ENCODE data around the gene OASL.
"Not testable (repeated sequence)": the region's sequence is repeated elsewhere in the genome, so short reads cannot be mapped to it uniquely, and the experiment has no call there.

OASL gene

GRCh38 chr12:121038861-121039668 is at the start of gene OASL:
OASL (minus strand) TSS chr12:121039246; CDS start chr12:121038971, 275 bp downstream.
- no peak for DNase-seq

- no peak for DNase-seq
These were observed 49.1 kb upstream of the OASL start for GRCh38 chr12:121088195-121088585.

GRCh38 chr12:121087467-121088194 is 48.6 kb upstream of the OASL start:
- no peak for DNase-seq

GRCh38 chr12:121086781-121087295 is 47.8 kb upstream of the OASL start:
- no peak for DNase-seq

GRCh38 chr12:121085506-121086353 is 46.7 kb upstream of the OASL start:
- no peak for DNase-seq

GRCh38 chr12:121085069-121085468 is 46.0 kb upstream of the OASL start:
- DNase-seq, result no peak

GRCh38 chr12:121084229-121084628 is 45.2 kb upstream of the OASL start:
- DNase-seq, result no peak

- no peak for DNase-seq
These were observed 41.9 kb upstream of the OASL start for GRCh38 chr12:121080909-121081308.

GRCh38 chr12:121079736-121080272 is 40.8 kb upstream of the OASL start:
- DNase-seq, result no peak

GRCh38 chr12:121077440-121077839 is 38.4 kb upstream of the OASL start:
- DNase-seq, result not testable (repeated sequence)

- not testable (repeated sequence) for DNase-seq
These were observed 36.9 kb upstream of the OASL start for GRCh38 chr12:121075911-121076310.

- DNase-seq, result no peak
These were observed 33.1 kb upstream of the OASL start for GRCh38 chr12:121072147-121072546.

GRCh38 chr12:121069206-121069605 is 30.2 kb upstream of the OASL start:
- DNase-seq, result no peak

GRCh38 chr12:121065345-121065744 is 26.3 kb upstream of the OASL start:
- no peak for DNase-seq

- not testable (repeated sequence) for DNase-seq
These were observed 25.5 kb upstream of the OASL start for GRCh38 chr12:121064586-121064985.

GRCh38 chr12:121064116-121064515 is 25.1 kb upstream of the OASL start:
- no peak for DNase-seq

GRCh38 chr12:121062391-121063045 is 23.5 kb upstream of the OASL start:
- DNase-seq, result no peak

- DNase-seq, result no peak
These were observed 22.8 kb upstream of the OASL start for GRCh38 chr12:121061831-121062230.

GRCh38 chr12:121060149-121061001 is 21.3 kb upstream of the OASL start:
- no peak for DNase-seq

GRCh38 chr12:121059031-121059898 is 20.2 kb upstream of the OASL start:
- DNase-seq, result no peak

All from NCI-H510A (cell line).